SK-N-SH (cell line): ENCODE results near the gene KLHDC7B.

Source experiments
- CTCF ChIP-seq: fragments of 200-600 bp; sonication (generic); IDR thresholded peaks from 2 replicates; pipeline ENCODE4 v1.6.1; 2017; ENCODE audit warnings: antibody characterized with exemption, mild to moderate bottlenecking, moderate library complexity
- EP300 ChIP-seq, 2 experiments: IDR thresholded peaks; 2 replicates each; pipeline versions ENCODE4 v1.4.0 to v1.6.1; 2012; ENCODE audit warnings: borderline replicate concordance in 1 of 2, low read depth in 1 of 2, low read length in 1 of 2
- MXI1 ChIP-seq: IDR thresholded peaks from 2 replicates; pipeline ENCODE4 v1.6.1; 2012; ENCODE audit warnings: mild to moderate bottlenecking, low read depth, low read length, improper control_type of control experiment
- POLR2AphosphoS5 ChIP-seq: IDR thresholded peaks from 2 replicates; pipeline ENCODE4 v1.6.1; 2012; ENCODE audit warnings: low read depth, low read length
- RFX5 ChIP-seq: IDR thresholded peaks from 2 replicates; pipeline ENCODE4 v1.6.1; 2012; ENCODE audit warnings: mild to moderate bottlenecking, improper control_type of control experiment, low read length
- RXRA ChIP-seq: IDR thresholded peaks from 2 replicates; pipeline ENCODE4 v1.4.0; 2012; ENCODE audit warnings: low read depth, mild to moderate bottlenecking, borderline replicate concordance
- USF2 ChIP-seq: fragments of 150-350 bp; IDR thresholded peaks from 2 replicates; pipeline ENCODE4 v1.6.1; 2017; ENCODE audit warnings: antibody characterized with exemption, low read length, low read depth, borderline replicate concordance

- TF ChIP-seq POLR2AphosphoS5 (no peak), CTCF (no peak), EP300 (IDR thresholded peaks at IDR 0.05; ENCODE audit: borderline replicate concordance in 1 of 2, low read depth in 1 of 2, low read length in 1 of 2) (no peak), USF2 (no peak), RXRA (no peak), RFX5 (no peak), MXI1 (no peak)
These were observed 22.9 kb downstream of the KLHDC7B start for GRCh38 chr22:50568626-50569025.
